ENCODE measurements around the gene HSD17B7.
"Not testable (repeated sequence)": the region's sequence is repeated elsewhere in the genome, so short reads cannot be mapped to it uniquely, and the experiment has no call there.

GRCh38 chr1:162818136-162818535 is 27.6 kb downstream of the HSD17B7 start:
- not testable (repeated sequence) for TF ChIP-seq CTCF (conservative IDR thresholded peaks at IDR 0.05); EZH2 (IDR thresholded peaks at IDR 0.05; ENCODE audit: low read depth)

Data from PC-9 (cell line).